AG04450 (cell line): ENCODE measurements around the gene FUT6. TPM values are rescaled to one million over a fixed set of nuclear protein-coding genes. Genes with fewer than 3 reads are reported as not detected.
A peak's percentile ranks its signal among the peaks of the same experiment; 100 is the strongest.

ENCODE experiments used
- CTCF ChIA-PET: fragments of 300-600, 350-600 bp; formaldehyde crosslinking; extraction: SDS; loops from one replicate; lab custom pipeline; 2022; ENCODE audit warnings: antibody characterized with exemption, inconsistent platforms; lab: Charles Lee
- POLR2A ChIA-PET: fragments of 350-600 bp; formaldehyde crosslinking; extraction: SDS; loops from one replicate; lab custom pipeline; 2021; ENCODE audit warnings: antibody characterized with exemption, inconsistent platforms; lab: Yijun Ruan, JAX
- DNase-seq: peaks from one replicate; pipeline ENCODE4 v3.0.0-alpha.2; 2011; ENCODE audit warnings: low read depth, low spot score
- H3K27ac ChIP-seq: one replicate; pipeline ENCODE4 v1.5.1; 2012; ENCODE audit warnings: low read depth, low read length, control low read depth
- H3K27me3 ChIP-seq: one replicate; pipeline ENCODE4 v1.6.0; 2012; ENCODE audit warnings: low read length; ENCODE audit not compliant: control insufficient read depth, insufficient read depth
- H3K4me3 ChIP-seq: 2 replicates; pipeline ENCODE4 v1.5.1; 2011; ENCODE audit warnings: mild to moderate bottlenecking, low read depth, low read length, control low read depth
- H3K9me3 ChIP-seq: 2 replicates; pipeline ENCODE4 v1.5.1; 2012; ENCODE audit warnings: low read length; ENCODE audit not compliant: control insufficient read depth, insufficient read depth
- CTCF ChIP-seq: IDR thresholded peaks from 2 replicates; pipeline ENCODE4 v1.5.1; 2011; ENCODE audit warnings: low read depth, low read length, control low read depth, inconsistent platforms
- polyA plus RNA-seq: library from polyadenylated mRNA; depleted of rRNA; stranded (reverse); fragments of >200 nt; gene quantifications from 2 replicates; pipeline ENCODE4 v1.2.3, GENCODE V29; 2011

The FUT6 gene
- polyA plus RNA-seq, 1 experiment, result not detected

DNA sequence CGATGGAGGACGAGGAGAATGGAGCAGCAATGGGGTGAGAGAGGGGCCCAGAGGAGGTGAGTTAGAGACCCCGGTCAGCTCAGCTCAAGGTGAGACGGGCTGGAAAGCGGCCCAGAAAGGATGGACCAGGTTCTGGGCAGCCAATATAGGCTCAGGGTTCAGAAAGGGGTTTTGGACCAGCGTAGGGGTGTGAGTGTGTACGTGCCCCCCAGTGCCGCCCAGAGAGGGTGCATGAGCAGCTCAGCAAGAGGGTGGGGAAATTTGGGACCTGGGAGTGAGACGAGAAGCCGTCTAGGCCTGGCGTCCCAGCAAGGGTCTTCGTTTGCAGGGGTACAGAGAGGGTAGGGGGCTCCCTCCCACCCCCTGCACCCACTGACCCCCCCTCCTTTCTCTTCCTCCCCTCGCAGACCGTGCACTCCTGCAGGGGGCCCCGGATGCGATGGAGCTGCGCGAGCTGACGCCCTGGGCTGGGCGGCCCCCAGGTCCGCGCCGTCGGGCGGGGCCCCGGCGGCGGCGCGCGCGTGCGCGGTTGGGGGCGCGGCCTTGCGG is 12.1 kb downstream of the FUT6 start:
- TF ChIP-seq CTCF, result no peak
- Histone ChIP-seq H3K27ac (no peak overlapping the region), H3K27me3 (peaks cover 2% of the 10 kb centered on the region), H3K9me3 (no peaks in the 10 kb centered on the region; the same call in 1 of the 2 replicates), H3K4me3 (peak overlapping the region; percentile 79)
- no peak for DNase-seq
- CTCF ChIA-PET, result interaction anchor here (1.3 to 3.2 kb wide), 3 partner anchors 19 to 66 kb away, joined by 3 to 24 read pairs (median 5); no protein-coding TSS in a partner anchor
- POLR2A ChIA-PET, result interaction anchor here (0.5 to 1.9 kb wide), 10 partner anchors 14 to 127 kb away, joined by 3 to 30 read pairs (median 5); partner anchors contain the start of genes FUT3, NDUFA11 and VMAC

DNA sequence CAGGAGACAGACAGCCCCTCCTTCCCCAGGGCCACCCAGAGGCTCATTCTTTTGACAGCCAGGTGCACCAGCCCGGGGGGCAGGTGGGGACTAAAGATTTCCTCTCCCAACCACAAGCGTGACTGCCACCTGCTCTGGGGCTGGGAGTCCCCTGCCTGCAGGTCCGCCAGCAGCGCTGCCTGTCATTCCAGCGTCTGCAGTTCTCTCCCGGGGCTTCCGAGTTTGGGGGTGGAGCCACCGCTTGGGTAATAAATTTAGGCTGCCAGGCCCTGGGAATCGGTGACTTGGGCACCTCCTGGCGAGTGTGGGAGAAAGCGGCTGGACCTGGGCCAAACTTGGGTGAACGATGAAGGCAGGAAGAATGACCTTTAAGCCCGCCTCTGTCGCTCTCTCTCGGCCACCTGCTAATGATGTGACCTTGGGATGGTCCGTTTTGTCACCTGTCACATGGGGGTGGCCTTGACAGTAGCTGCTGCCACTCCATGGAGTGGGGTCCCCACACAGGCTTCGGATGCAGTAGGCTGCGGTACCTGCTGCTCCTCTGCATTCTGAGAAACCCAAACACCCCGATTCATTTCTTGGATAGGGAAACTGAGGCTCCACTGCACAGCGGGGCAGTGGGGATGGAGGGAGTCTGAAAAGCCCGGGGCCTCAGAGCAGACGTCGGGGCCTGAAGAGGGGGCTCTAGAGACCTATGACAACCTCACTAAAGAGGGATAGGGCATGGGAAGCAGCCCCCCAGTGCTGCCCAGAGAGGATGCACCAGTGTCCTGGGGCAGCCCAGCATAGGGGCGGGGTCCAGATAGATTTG is 12.8 kb downstream of the FUT6 start:
- peaks cover 2% of the 10 kb centered on the region for H3K27me3 ChIP-seq
- no peak overlapping the region for H3K4me3 ChIP-seq
- ChIA-PET POLR2A (interaction anchor here (0.5 to 1.9 kb wide), 2 partner anchors 48 to 77 kb away, joined by 8 to 30 read pairs; partner anchors contain the start of genes NDUFA11 and VMAC), CTCF (interaction anchor here (2.0 to 3.2 kb wide), 2 partner anchors 23 to 66 kb away, joined by 5 to 24 read pairs; no protein-coding TSS in a partner anchor)
- no peak for DNase-seq
- H3K27ac ChIP-seq, result no peak overlapping the region
- peak; percentile 26; the same call in 1 of the 2 replicates for TF ChIP-seq CTCF
- H3K9me3 ChIP-seq, result no peaks in the 10 kb centered on the region; the same call in 1 of the 2 replicates

- no peak for DNase-seq
- Histone ChIP-seq H3K4me3 (no peak overlapping the region), H3K27me3 (peaks cover 5% of the 10 kb centered on the region), H3K9me3 (no peaks in the 10 kb centered on the region; the same call in 1 of the 2 replicates), H3K27ac (no peak overlapping the region)
- no peak for TF ChIP-seq CTCF
- ChIA-PET CTCF (interaction anchor here (1.9 kb wide), 1 partner anchor 21 kb away, joined by 7 read pairs; the partner anchor contains the start of gene NRTN), POLR2A (no interaction called here)
Observed at GRCh38 chr19:5825178-5825577, 14.3 kb downstream of the FUT6 start.

DNA sequence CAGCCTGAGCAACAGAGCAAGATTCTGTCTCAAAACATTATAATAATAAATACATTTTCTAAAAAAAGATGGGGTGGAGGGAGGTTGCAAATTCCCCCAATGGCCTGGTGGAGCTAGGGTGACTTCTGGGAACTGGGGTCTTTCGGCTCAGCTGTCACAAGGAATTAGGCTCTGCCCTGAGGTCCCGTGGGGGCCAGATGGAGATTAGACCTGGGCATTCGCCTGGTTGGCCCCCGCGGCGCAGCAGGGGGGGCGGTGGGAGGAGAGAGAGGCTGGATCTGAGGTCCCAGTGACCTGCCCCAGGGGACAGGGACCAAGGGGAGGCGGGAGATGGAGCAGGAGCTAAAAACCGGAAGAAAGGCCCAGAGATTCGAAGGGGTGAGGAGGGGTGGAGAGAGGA is 14.8 kb downstream of the FUT6 start:
- TF ChIP-seq CTCF, result no peak
- no peak overlapping the region for H3K27ac ChIP-seq
- no peaks in the 10 kb centered on the region; the same call in 1 of the 2 replicates for H3K9me3 ChIP-seq
- DNase-seq, result no peak
- ChIA-PET POLR2A (no interaction called here), CTCF (interaction anchor here (1.9 kb wide), 1 partner anchor 20 kb away, joined by 7 read pairs; the partner anchor contains the start of gene NRTN)
- no peak overlapping the region for H3K4me3 ChIP-seq
- peaks cover 5% of the 10 kb centered on the region for H3K27me3 ChIP-seq
